Psoas muscle (tissue), 8 donors: Measurements from ENCODE around the gene PCNX2. TPM values are rescaled to one million over a fixed set of nuclear protein-coding genes. Genes with fewer than 3 reads are reported as not detected.
"Not testable (repeated sequence)": the region's sequence is repeated elsewhere in the genome, so short reads cannot be mapped to it uniquely, and the experiment has no call there.

Experiments
- ATAC-seq, 4 donors: fragments of 200-7000 bp; cut with Tn5 transposase; one replicate each; pipeline ENCODE4 v1.9.1; 2020; ENCODE audit warnings: moderate library complexity in 3 of 4, mild to moderate bottlenecking in 2 of 4
- DNase-seq, 2 donors: peaks; one replicate each; pipeline ENCODE4 v3.0.0-alpha.2; 2020
- H3K27ac ChIP-seq: fragments of 200-600 bp; one replicate; pipeline ENCODE4 v1.8.0; 2022
- H3K27me3 ChIP-seq, 3 donors: fragments of 200-600 bp in 1 of 3; one replicate each; pipeline versions ENCODE4 v1.6.1 to v1.8.0; 2013 to 2022; ENCODE audit warnings: low read length in 2 of 3, mild to moderate bottlenecking in 2 of 3, moderate library complexity in 1 of 3; ENCODE audit not compliant: insufficient read depth in 3 of 3
- H3K36me3 ChIP-seq, 2 donors: fragments of 200-600 bp in 1 of 2; one replicate each; pipeline versions ENCODE4 v1.6.1 to v1.8.0; 2013 to 2022; ENCODE audit warnings: low read depth in 1 of 2, mild to moderate bottlenecking in 1 of 2, moderate library complexity in 1 of 2; ENCODE audit not compliant: insufficient read depth in 1 of 2
- H3K4me1 ChIP-seq: fragments of 200-600 bp; one replicate; pipeline ENCODE4 v1.8.0; 2022
- H3K4me3 ChIP-seq: fragments of 200-600 bp; one replicate; pipeline ENCODE4 v1.8.0; 2022; ENCODE audit warnings: mild to moderate bottlenecking
- H3K9me3 ChIP-seq: fragments of 200-600 bp; one replicate; pipeline ENCODE4 v1.8.0; 2022
- WGBS, 3 donors: extraction: QIAGEN DNeasy Blood & Tissue Kit; methylation state at CpG; one replicate each; pipeline versions ENCODE4 v1.1.6 to v1.1.7; 2013; 5-methylcytosine and 5-hydroxymethylcytosine counted together
- intact Hi-C, 2 donors: fragments of 100-400 bp; cut with DNase I; formaldehyde crosslinking; loops; one replicate each; pipeline versions ENCODE4 v1.11.0 to v1.14.2; 2022
- polyA plus RNA-seq, 3 donors: library from polyadenylated mRNA; stranded (reverse); fragments of 200-250 nt; gene quantifications; one replicate each; pipeline ENCODE4 v1.2.3, GENCODE V29; 2013
- total RNA-seq, 4 donors: library from RNA; stranded (reverse); fragmentation: NEBNext Ultra II Directional in 2 of 4; extraction: Animal tissue kit (Norgen Biotek cat#: 25700) in 2 of 4; gene quantifications; one replicate each; pipeline versions ENCODE4 v1.2.1 to v1.2.4, GENCODE V29; 2021 to 2023
- TF ChIP-seq, protein P1 (sequence below): fragments of 200-600 bp; IDR thresholded peaks from one replicate; pipeline ENCODE4 v1.8.0; 2022; ENCODE audit warnings: antibody characterized with exemption
- donor health status: healthy with polysubstance abuse.
- donor health status: DM: no; HTN: no; CAD: no; lungs with moderate emphysema.
- donor health status: Bipolar disorder and iron deficiency.
- donor health status: healthy.
- donor health status: DM: yes; HTN: yes; CAD: no.
- donor health status: DM: no; HTN: no; CAD: no.
- donor health status: DM: no; HTN: no; CAD: no.
- donor health status: DM: yes; HTN: yes; CAD: no.

The PCNX2 gene
- total and polyA plus RNA-seq, 7 donors = 0.16 to 1.1 (median 0.54) TPM

DNA sequence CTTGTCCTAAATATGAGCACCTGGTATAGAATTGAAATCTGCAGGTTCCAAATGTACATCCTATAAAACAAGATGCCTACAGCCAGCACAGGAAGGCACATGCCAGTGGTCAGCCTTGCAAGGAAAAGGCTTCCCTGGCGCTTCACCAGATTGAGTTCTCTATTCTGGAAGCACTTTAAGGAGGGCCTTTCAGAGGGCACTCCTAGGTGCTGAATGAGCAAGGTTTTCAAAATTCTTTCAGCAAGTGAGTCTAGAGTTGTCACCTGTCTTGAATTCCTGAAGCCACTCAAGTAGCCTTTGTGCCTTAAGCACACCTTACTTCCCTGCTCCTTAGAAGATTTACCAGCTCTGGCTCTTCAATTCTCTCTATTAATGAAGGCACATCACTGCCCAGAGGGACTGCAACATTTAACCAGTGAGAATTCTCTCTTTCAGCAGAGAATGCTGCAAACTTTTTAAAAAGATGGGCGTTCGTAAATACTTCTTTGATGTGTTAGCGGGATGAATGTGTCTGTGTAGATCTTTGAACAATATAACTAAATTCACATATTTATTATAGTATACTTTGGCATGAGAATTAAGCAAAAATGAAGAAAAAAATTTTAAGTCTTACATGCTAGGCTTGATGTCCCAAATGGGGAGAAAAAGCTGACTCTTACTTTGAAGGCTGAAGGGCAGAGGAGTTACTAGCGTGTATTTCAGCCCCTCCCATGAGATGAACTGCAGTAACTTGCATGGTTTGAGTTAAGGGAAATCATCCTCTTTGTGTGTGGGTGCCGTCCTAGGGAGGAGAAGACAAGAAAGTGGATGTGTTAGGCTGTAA is 183.1 kb downstream of the PCNX2 start:
- TF ChIP-seq, protein P1, sequence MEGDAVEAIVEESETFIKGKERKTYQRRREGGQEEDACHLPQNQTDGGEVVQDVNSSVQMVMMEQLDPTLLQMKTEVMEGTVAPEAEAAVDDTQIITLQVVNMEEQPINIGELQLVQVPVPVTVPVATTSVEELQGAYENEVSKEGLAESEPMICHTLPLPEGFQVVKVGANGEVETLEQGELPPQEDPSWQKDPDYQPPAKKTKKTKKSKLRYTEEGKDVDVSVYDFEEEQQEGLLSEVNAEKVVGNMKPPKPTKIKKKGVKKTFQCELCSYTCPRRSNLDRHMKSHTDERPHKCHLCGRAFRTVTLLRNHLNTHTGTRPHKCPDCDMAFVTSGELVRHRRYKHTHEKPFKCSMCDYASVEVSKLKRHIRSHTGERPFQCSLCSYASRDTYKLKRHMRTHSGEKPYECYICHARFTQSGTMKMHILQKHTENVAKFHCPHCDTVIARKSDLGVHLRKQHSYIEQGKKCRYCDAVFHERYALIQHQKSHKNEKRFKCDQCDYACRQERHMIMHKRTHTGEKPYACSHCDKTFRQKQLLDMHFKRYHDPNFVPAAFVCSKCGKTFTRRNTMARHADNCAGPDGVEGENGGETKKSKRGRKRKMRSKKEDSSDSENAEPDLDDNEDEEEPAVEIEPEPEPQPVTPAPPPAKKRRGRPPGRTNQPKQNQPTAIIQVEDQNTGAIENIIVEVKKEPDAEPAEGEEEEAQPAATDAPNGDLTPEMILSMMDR = no peak
- Histone ChIP-seq H3K9me3 (no peaks in the 10 kb centered on the region), H3K36me3 (no peaks in the 10 kb centered on the region), H3K4me3 (no peak overlapping the region), H3K27ac (peak overlapping the region; percentile 48), H3K4me1 (peaks cover 21% of the 10 kb centered on the region), H3K27me3 (peaks cover 0 to 2% (median 0%) of the 10 kb centered on the region in 3 donors)
- 61 to 70% (median 69%) methylated on average over 6 of the region's 6 CpGs for WGBS, 3 donors
- intact Hi-C loops = loop anchor here in 1 of 2 donors (5.0 kb wide), 1 partner anchor 480 kb away; the partner anchor contains the start of gene SIPA1L2
- no peak for DNase-seq
- peak in 1 of 4 donors; percentile 54 for ATAC-seq

DNA sequence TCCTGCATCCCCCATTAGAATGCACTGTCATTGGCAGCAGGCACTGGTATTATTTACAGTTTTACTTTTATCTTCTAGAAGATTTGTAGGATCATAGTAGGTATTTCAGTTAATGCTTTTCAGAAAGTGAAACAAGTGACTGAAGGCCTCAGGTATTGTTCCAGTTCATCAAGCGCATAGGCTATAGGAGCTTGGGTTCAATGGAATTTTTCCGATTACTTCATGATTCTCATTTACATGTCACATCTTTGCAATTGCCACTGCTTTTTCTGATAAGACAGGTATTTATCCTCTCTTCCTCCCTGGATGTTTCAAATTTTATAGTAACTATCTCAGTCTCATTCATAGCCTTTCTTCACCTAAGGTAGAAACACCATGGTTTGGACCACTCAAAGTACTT is 183.8 kb downstream of the PCNX2 start:
- no peaks in the 10 kb centered on the region for H3K9me3 ChIP-seq
- intact Hi-C loops = loop anchor here in 1 of 2 donors (5.0 kb wide), 1 partner anchor 479 kb away; the partner anchor contains the start of gene SIPA1L2
- WGBS, 3 donors = 94 to 98% (median 97%) methylated on average over 2 of the region's 2 CpGs
- TF ChIP-seq, protein P1 = no peak
- ATAC-seq (no peak), DNase-seq (no peak)
- no peaks in the 10 kb centered on the region for H3K36me3 ChIP-seq
- no peak overlapping the region for H3K27ac ChIP-seq
- H3K27me3 ChIP-seq = peaks cover 0 to 2% (median 0%) of the 10 kb centered on the region in 3 donors
- no peak overlapping the region for H3K4me3 ChIP-seq
- H3K4me1 ChIP-seq = peaks cover 23% of the 10 kb centered on the region

DNA sequence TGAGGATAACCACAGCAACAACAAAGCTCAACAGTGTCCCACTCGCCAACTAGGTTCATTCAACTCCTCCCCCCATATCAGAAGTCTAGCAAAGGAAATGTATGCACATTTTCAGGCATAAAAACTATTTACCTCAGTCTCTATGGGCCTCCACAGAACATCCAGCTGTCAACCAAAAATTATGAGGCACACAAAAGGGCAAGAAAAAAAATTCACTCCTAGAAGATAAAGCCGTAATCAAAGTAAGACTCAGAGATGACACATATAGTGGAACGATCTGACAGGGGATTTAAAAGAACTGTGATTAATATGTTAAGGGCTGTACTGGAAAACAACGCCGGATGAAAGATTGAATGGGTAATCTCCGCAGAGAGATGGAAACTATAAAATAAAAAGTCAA is 186.4 kb downstream of the PCNX2 start:
- Histone ChIP-seq H3K36me3 (no peaks in the 10 kb centered on the region), H3K27ac (no peak overlapping the region), H3K27me3 (peaks cover 0 to under 1% (median 0%) of the 10 kb centered on the region in 3 donors), H3K4me3 (no peak overlapping the region), H3K9me3 (no peaks in the 10 kb centered on the region), H3K4me1 (peaks cover 23% of the 10 kb centered on the region)
- DNase-seq (no peak), ATAC-seq (no peak)
- WGBS, 3 donors = 78 to 89% (median 89%) methylated on average over 6 of the region's 6 CpGs
- TF ChIP-seq, protein P1 = no peak
- intact Hi-C loops = no loop called here

DNA sequence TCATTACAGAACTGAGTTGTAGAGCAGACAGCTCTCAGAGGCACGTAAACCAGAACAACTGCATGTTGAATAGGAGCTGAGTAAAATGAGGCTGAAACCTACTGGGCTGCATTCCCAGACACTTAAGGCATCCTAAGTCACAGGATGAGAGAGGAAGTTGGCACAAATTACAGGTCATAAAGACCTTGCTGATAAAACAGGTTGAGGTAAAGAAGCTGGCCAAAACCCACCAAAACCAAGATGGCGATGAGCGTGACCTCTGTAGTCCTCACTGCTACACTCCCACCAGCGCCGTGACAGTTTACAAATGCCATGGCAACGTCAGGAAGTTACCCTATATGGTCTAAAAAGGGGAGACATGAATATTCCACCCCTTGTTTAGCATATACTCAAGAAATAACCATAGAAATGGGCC is 187.8 kb downstream of the PCNX2 start:
- H3K36me3 ChIP-seq, intact Hi-C loops, H3K27ac ChIP-seq, H3K27me3 ChIP-seq, H3K4me3 ChIP-seq, H3K9me3 ChIP-seq, DNase-seq, ATAC-seq: not testable (repeated sequence)
- peaks cover 11% of the 10 kb centered on the region for H3K4me1 ChIP-seq
- 76 to 83% (median 82%) methylated on average over 6 of the region's 6 CpGs for WGBS, 3 donors

DNA sequence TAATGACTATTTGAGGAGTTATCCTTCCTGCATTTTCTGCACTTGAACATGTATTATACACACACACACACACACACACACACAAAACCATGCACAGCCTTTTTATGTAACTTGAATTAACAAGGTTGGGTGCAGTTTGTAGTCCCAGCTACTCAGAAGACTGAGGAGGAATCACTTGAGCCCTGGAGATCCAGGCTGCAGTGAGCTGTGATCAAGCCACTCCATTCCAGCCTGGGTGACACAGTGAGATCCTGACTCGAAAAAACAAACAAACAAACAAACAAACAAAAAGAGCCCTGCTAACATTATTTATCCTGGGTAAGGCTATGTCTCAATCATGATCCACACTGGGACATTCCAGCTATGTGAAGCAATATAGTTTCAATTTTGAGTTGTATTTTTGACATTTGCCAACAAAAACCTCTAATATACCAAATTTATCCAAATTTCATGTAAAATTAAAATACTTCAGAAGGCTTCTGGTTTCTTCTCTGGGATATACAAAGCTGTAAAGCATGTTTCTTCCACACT is 188.3 kb downstream of the PCNX2 start:
- Histone ChIP-seq H3K27ac (no peak overlapping the region), H3K4me1 (peaks cover 6% of the 10 kb centered on the region), H3K27me3 (no peaks in the 10 kb centered on the region), H3K9me3 (no peaks in the 10 kb centered on the region), H3K4me3 (no peak overlapping the region), H3K36me3 (no peaks in the 10 kb centered on the region)
- TF ChIP-seq, protein P1 = no peak
- 62 to 69% (median 62%) methylated on average over 1 of the region's 1 CpG for WGBS, 3 donors
- DNase-seq = no peak
- ATAC-seq = no peak
- intact Hi-C loops = no loop called here
